HAP-1 (cell line): ENCODE data around the gene ASTN2.

Experiments used
- DNase-seq, 2 experiments: peaks; one replicate each; pipeline ENCODE4 v3.0.0-alpha.2; 2016 to 2020; ENCODE audit warnings: low spot score in 2 of 2
- H3K27me3 ChIP-seq: fragments of 250-450 bp; sonication (Bioruptor Pico); 2 replicates; pipeline ENCODE4 v1.5.1; 2020; ENCODE audit warnings: low read depth, mild to moderate bottlenecking, moderate library complexity
- H3K36me3 ChIP-seq: fragments of 250-450 bp; sonication (Bioruptor Pico); replicated peaks from 2 replicates; pipeline ENCODE4 v1.5.1; 2020; ENCODE audit warnings: mild to moderate bottlenecking
- H3K4me1 ChIP-seq: fragments of 250-450 bp; sonication (Bioruptor Pico); 2 replicates; pipeline ENCODE4 v1.5.1; 2020; ENCODE audit warnings: mild to moderate bottlenecking
- H3K4me3 ChIP-seq: fragments of 250-450 bp; sonication (Bioruptor Pico); 2 replicates; pipeline ENCODE4 v1.5.1; 2020; ENCODE audit warnings: mild to moderate bottlenecking, moderate library complexity
- H3K9me3 ChIP-seq: fragments of 250-450 bp; sonication (Bioruptor Pico); 2 replicates; pipeline ENCODE4 v1.5.1; 2020; ENCODE audit warnings: mild to moderate bottlenecking, moderate library complexity
- in situ Hi-C: fragments of 300-500 bp; cut with MboI; formaldehyde crosslinking; loops from 3 replicates; pipeline ENCODE4 v1.14.3; 2020; ENCODE audit warnings: low sequenced_read_pairs, inconsistent platforms, mixed read lengths

Gene ASTN2

GRCh38 chr9:117164512-117164911 is 250.3 kb downstream of the ASTN2 start:
- no peak overlapping the region for H3K4me3 ChIP-seq
- no peaks in the 10 kb centered on the region for H3K27me3 ChIP-seq
- no peaks in the 10 kb centered on the region for H3K36me3 ChIP-seq
- DNase-seq, result no peak
- no peaks in the 10 kb centered on the region for H3K9me3 ChIP-seq
- no peaks in the 10 kb centered on the region for H3K4me1 ChIP-seq
- in situ Hi-C loops, result no loop called here

GRCh38 chr9:117160254-117160653 is 254.6 kb downstream of the ASTN2 start:
- Histone ChIP-seq H3K4me3 (no peak overlapping the region), H3K36me3 (no peaks in the 10 kb centered on the region), H3K27me3 (no peaks in the 10 kb centered on the region), H3K9me3 (no peaks in the 10 kb centered on the region), H3K4me1 (no peaks in the 10 kb centered on the region)
- in situ Hi-C loops, result no loop called here
- no peak for DNase-seq

- Histone ChIP-seq H3K4me1 (no peaks in the 10 kb centered on the region), H3K36me3 (no peaks in the 10 kb centered on the region), H3K27me3 (no peaks in the 10 kb centered on the region), H3K4me3 (no peak overlapping the region), H3K9me3 (no peaks in the 10 kb centered on the region)
- in situ Hi-C loops, result no loop called here
- DNase-seq, result no peak
Observed at GRCh38 chr9:117156771-117157535, 257.9 kb downstream of the ASTN2 start.

- Histone ChIP-seq H3K4me1 (no peaks in the 10 kb centered on the region), H3K9me3 (no peaks in the 10 kb centered on the region), H3K36me3 (no peaks in the 10 kb centered on the region), H3K27me3 (no peaks in the 10 kb centered on the region), H3K4me3 (no peak overlapping the region)
- in situ Hi-C loops, result no loop called here
- DNase-seq, result no peak
Observed at GRCh38 chr9:117156144-117156688, 258.6 kb downstream of the ASTN2 start.

GRCh38 chr9:117153021-117153420 is 261.8 kb downstream of the ASTN2 start:
- Histone ChIP-seq H3K4me3 (no peak overlapping the region), H3K36me3 (no peaks in the 10 kb centered on the region), H3K9me3 (no peaks in the 10 kb centered on the region), H3K4me1 (no peaks in the 10 kb centered on the region), H3K27me3 (no peaks in the 10 kb centered on the region)
- DNase-seq, result no peak
- in situ Hi-C loops, result no loop called here

GRCh38 chr9:117151716-117152115 is 263.1 kb downstream of the ASTN2 start:
- no peak for DNase-seq
- Histone ChIP-seq H3K9me3 (no peaks in the 10 kb centered on the region), H3K36me3 (no peaks in the 10 kb centered on the region), H3K4me1 (no peaks in the 10 kb centered on the region), H3K27me3 (no peaks in the 10 kb centered on the region), H3K4me3 (no peak overlapping the region)
- in situ Hi-C loops, result no loop called here

- in situ Hi-C loops, result no loop called here
- Histone ChIP-seq H3K4me1 (no peaks in the 10 kb centered on the region), H3K36me3 (no peaks in the 10 kb centered on the region), H3K27me3 (no peaks in the 10 kb centered on the region), H3K4me3 (no peak overlapping the region), H3K9me3 (no peaks in the 10 kb centered on the region)
- DNase-seq, result no peak
Observed at GRCh38 chr9:117149996-117150395, 264.9 kb downstream of the ASTN2 start.

GRCh38 chr9:117145811-117146490 is 268.9 kb downstream of the ASTN2 start:
- no peaks in the 10 kb centered on the region for H3K27me3 ChIP-seq
- no peaks in the 10 kb centered on the region for H3K4me1 ChIP-seq
- no peaks in the 10 kb centered on the region for H3K9me3 ChIP-seq
- no peaks in the 10 kb centered on the region for H3K36me3 ChIP-seq
- no peak for DNase-seq
- in situ Hi-C loops, result no loop called here
- H3K4me3 ChIP-seq, result no peak overlapping the region

GRCh38 chr9:117145081-117145480 is 269.8 kb downstream of the ASTN2 start:
- in situ Hi-C loops, result no loop called here
- Histone ChIP-seq H3K4me1 (no peaks in the 10 kb centered on the region), H3K27me3 (no peaks in the 10 kb centered on the region), H3K9me3 (no peaks in the 10 kb centered on the region), H3K36me3 (no peaks in the 10 kb centered on the region), H3K4me3 (no peak overlapping the region)
- DNase-seq, result no peak

GRCh38 chr9:117138231-117138630 is 276.6 kb downstream of the ASTN2 start:
- no peaks in the 10 kb centered on the region for H3K36me3 ChIP-seq
- H3K27me3 ChIP-seq, result no peaks in the 10 kb centered on the region
- H3K9me3 ChIP-seq, result no peaks in the 10 kb centered on the region
- in situ Hi-C loops, result no loop called here
- H3K4me3 ChIP-seq, result no peak overlapping the region
- DNase-seq, result no peak
- H3K4me1 ChIP-seq, result no peaks in the 10 kb centered on the region

- in situ Hi-C loops, result no loop called here
- H3K4me1 ChIP-seq, result no peaks in the 10 kb centered on the region; the same call in 1 of the 2 replicates
Observed at GRCh38 chr9:117136461-117136860, 278.4 kb downstream of the ASTN2 start.

GRCh38 chr9:117135501-117136098 is 279.3 kb downstream of the ASTN2 start:
- in situ Hi-C loops, result no loop called here
- no peak overlapping the region for H3K4me3 ChIP-seq
- DNase-seq, result no peak
- no peaks in the 10 kb centered on the region for H3K9me3 ChIP-seq
- no peaks in the 10 kb centered on the region; the same call in 1 of the 2 replicates for H3K4me1 ChIP-seq
- H3K27me3 ChIP-seq, result no peaks in the 10 kb centered on the region
- H3K36me3 ChIP-seq, result no peaks in the 10 kb centered on the region

More at GRCh38 chr9:117136461-117136860, 278.4 kb downstream of the ASTN2 start:
- Histone ChIP-seq H3K36me3 (no peaks in the 10 kb centered on the region), H3K4me3 (no peak overlapping the region), H3K9me3 (no peaks in the 10 kb centered on the region), H3K27me3 (no peaks in the 10 kb centered on the region)
- DNase-seq, result no peak

GRCh38 chr9:117134826-117135500 is 279.9 kb downstream of the ASTN2 start:
- H3K9me3 ChIP-seq, result no peaks in the 10 kb centered on the region
- DNase-seq, result no peak
- no peaks in the 10 kb centered on the region for H3K27me3 ChIP-seq
- H3K4me1 ChIP-seq, result no peaks in the 10 kb centered on the region; the same call in 1 of the 2 replicates
- no peak overlapping the region for H3K4me3 ChIP-seq
- no peaks in the 10 kb centered on the region for H3K36me3 ChIP-seq
- in situ Hi-C loops, result no loop called here
